ENCODE results near the gene SSTR4. TPM values are rescaled to one million over a fixed set of nuclear protein-coding genes. Genes with fewer than 3 reads are reported as not detected.

SSTR4 gene
- total RNA-seq, 4 donors from 2014 or later: not detected

DNA sequence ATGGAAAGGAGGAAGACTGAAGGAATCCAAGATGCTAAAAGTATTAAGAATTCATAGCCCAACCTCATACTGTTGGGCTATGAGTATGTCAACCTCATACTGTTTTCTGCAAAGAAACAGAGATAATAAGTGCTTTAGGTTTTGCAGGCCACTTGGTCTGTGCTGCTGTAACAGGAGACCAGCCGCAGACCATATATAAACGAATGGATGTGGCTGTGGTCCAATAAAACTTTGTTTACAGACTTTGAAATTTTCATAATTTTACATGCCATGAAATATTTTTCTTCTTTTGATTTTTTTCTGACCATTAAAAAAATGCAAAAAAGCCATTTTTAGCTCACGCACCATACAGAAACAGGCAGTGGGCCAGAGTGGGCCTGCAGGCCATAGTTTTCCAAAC, 28.1 kb downstream of the SSTR4 start:
- no peak overlapping the region for H3K27ac ChIP-seq
- no peak for DNase-seq
- H3K4me3 ChIP-seq: no peak overlapping the region
- no peaks in the 10 kb centered on the region for H3K9me3 ChIP-seq
- TF ChIP-seq CTCF (IDR thresholded peaks at IDR 0.05) (no peak), POLR2A (IDR thresholded peaks at IDR 0.05) (no peak)
- intact Hi-C loops (cut with DNase I): no loop called here
- peaks cover 0 to 7% (median 0%) of the 10 kb centered on the region in 4 donors for H3K27me3 ChIP-seq
- WGBS, 2 donors: 79 to 83% methylated on average over 3 of the region's 3 CpGs
- H3K4me1 ChIP-seq: peaks cover 12 to 65% (median 36%) of the 10 kb centered on the region in 3 donors
- no peaks in the 10 kb centered on the region for H3K36me3 ChIP-seq

GRCh38 chr20:23063581-23063980, 28.5 kb downstream of the SSTR4 start:
- 71 to 77% methylated on average over 2 of the region's 2 CpGs for WGBS, 2 donors

GRCh38 chr20:23065266-23066201, 30.4 kb downstream of the SSTR4 start:
- Histone ChIP-seq H3K9me3 (no peaks in the 10 kb centered on the region), H3K36me3 (no peaks in the 10 kb centered on the region), H3K27me3 (peaks cover 0 to 7% (median 0%) of the 10 kb centered on the region in 4 donors), H3K27ac (no peak overlapping the region), H3K4me1 (peaks cover 7 to 49% (median 26%) of the 10 kb centered on the region in 3 donors), H3K4me3 (no peak overlapping the region)
- no peak for DNase-seq
- intact Hi-C loops (cut with DNase I): no loop called here
- TF ChIP-seq CTCF (IDR thresholded peaks at IDR 0.05) (no peak), POLR2A (IDR thresholded peaks at IDR 0.05) (no peak)
- 65 to 66% methylated on average over 9 of the region's 9 CpGs for WGBS, 2 donors

More at GRCh38 chr20:23063581-23063980, 28.5 kb downstream of the SSTR4 start:
- no peak for TF ChIP-seq CTCF (IDR thresholded peaks at IDR 0.05)
- TF ChIP-seq POLR2A (IDR thresholded peaks at IDR 0.05): no peak
- Histone ChIP-seq H3K36me3 (no peaks in the 10 kb centered on the region), H3K27me3 (peaks cover 0 to 7% (median 0%) of the 10 kb centered on the region in 4 donors), H3K4me1 (peaks cover 12 to 65% (median 36%) of the 10 kb centered on the region in 3 donors), H3K9me3 (no peaks in the 10 kb centered on the region), H3K4me3 (no peak overlapping the region), H3K27ac (no peak overlapping the region)
- intact Hi-C loops (cut with DNase I): no loop called here
- DNase-seq: no peak

GRCh38 chr20:23066772-23067171, 31.7 kb downstream of the SSTR4 start:
- Histone ChIP-seq H3K27ac (no peak overlapping the region), H3K4me1 (peaks cover 2 to 37% (median 14%) of the 10 kb centered on the region in 3 donors), H3K36me3 (no peaks in the 10 kb centered on the region), H3K4me3 (no peak overlapping the region), H3K27me3 (peaks cover 0 to 7% (median 0%) of the 10 kb centered on the region in 4 donors), H3K9me3 (no peaks in the 10 kb centered on the region)
- DNase-seq: no peak
- 86 to 95% methylated on average over 3 of the region's 3 CpGs for WGBS, 2 donors
- TF ChIP-seq CTCF (IDR thresholded peaks at IDR 0.05) (no peak), POLR2A (IDR thresholded peaks at IDR 0.05) (no peak)
- intact Hi-C loops (cut with DNase I): no loop called here

DNA sequence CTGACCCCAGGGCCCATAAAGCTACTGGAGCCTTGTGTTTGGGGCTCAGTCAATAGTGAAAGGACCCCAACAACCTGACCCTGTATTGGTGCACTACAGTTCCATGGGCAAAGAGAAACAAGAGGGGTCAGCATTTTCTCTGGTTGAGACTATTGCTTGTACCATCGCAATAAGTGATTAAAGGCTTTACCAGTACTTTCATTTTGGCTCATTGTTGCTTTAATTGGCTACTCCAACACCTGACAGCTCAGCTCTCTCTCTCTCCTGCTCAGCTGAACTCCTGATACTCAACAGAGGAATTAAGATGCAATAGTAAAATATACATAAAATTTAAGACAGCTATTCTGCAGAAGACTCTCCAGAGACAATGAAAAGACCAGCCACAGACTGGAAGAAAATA, 33.2 kb downstream of the SSTR4 start:
- intact Hi-C loops (cut with DNase I): no loop called here
- Histone ChIP-seq H3K27me3 (peaks cover 0 to 7% (median 0%) of the 10 kb centered on the region in 4 donors), H3K4me3 (no peak overlapping the region), H3K4me1 (peaks cover 0 to 22% (median 5%) of the 10 kb centered on the region in 3 donors), H3K36me3 (no peaks in the 10 kb centered on the region), H3K9me3 (no peaks in the 10 kb centered on the region), H3K27ac (no peak overlapping the region)
- WGBS, 2 donors: 67 to 79% methylated on average over 1 of the region's 1 CpG
- no peak for DNase-seq
- TF ChIP-seq CTCF (IDR thresholded peaks at IDR 0.05): no peak
- TF ChIP-seq POLR2A (IDR thresholded peaks at IDR 0.05): no peak

Data from esophagus squamous epithelium (tissue), 5 donors.